Lung (tissue), 12 donors: Measurements from ENCODE around the gene LRRC15. TPM values are rescaled to one million over a fixed set of nuclear protein-coding genes. Genes with fewer than 3 reads are reported as not detected.
A peak's percentile ranks its signal among the peaks of the same experiment; 100 is the strongest.

Source experiments
- ATAC-seq: fragments of 200-7000 bp; cut with Tn5 transposase; one replicate; pipeline ENCODE4 v1.9.1; 2020; ENCODE audit warnings: moderate number of reproducible peaks; ENCODE audit not compliant: insufficient read depth, low FRiP score
- DNase-seq, 3 donors: peaks; one replicate each; pipeline ENCODE4 v3.0.0-alpha.2; 2013 to 2017
- H3K27ac ChIP-seq, 2 donors: one replicate each; pipeline ENCODE4 v1.5.1; 2013; ENCODE audit warnings: mild to moderate bottlenecking in 2 of 2, moderate library complexity in 2 of 2, control low read depth in 1 of 2, inconsistent platforms in 1 of 2, low read depth in 1 of 2, low read length in 1 of 2
- H3K27me3 ChIP-seq, 3 donors: one replicate each; pipeline ENCODE4 v1.5.1; 2013; ENCODE audit warnings: low read length in 2 of 3; ENCODE audit not compliant: control insufficient read depth in 3 of 3, insufficient read depth in 3 of 3
- H3K36me3 ChIP-seq, 4 donors: one replicate each; pipeline ENCODE4 v1.5.1; 2013; ENCODE audit warnings: low read length in 4 of 4, mild to moderate bottlenecking in 1 of 4, moderate library complexity in 1 of 4; ENCODE audit not compliant: control insufficient read depth in 4 of 4, insufficient read depth in 4 of 4
- H3K4me1 ChIP-seq, 5 donors: one replicate each; pipeline ENCODE4 v1.5.1; 2013; ENCODE audit warnings: low read length in 5 of 5, mild to moderate bottlenecking in 2 of 5, moderate library complexity in 1 of 5; ENCODE audit not compliant: control insufficient read depth in 5 of 5, insufficient read depth in 5 of 5
- H3K4me3 ChIP-seq: one replicate; pipeline ENCODE4 v1.5.1; 2013; ENCODE audit warnings: mild to moderate bottlenecking, control low read depth, moderate library complexity
- H3K9ac ChIP-seq, 2 donors: one replicate each; pipeline ENCODE4 v1.5.1; 2013; ENCODE audit warnings: low read length in 2 of 2, control low read depth in 1 of 2; ENCODE audit not compliant: insufficient read depth in 1 of 2
- H3K9me3 ChIP-seq, 4 donors: one replicate each; pipeline ENCODE4 v1.5.1; 2013; ENCODE audit warnings: low read length in 3 of 4, mild to moderate bottlenecking in 1 of 4, moderate library complexity in 1 of 4; ENCODE audit not compliant: control insufficient read depth in 4 of 4, insufficient read depth in 3 of 4
- WGBS, 2 donors: extraction: QIAGEN DNeasy Blood & Tissue Kit; methylation state at CpG; one replicate each; pipeline ENCODE4 v1.1.7; 2013; 5-methylcytosine and 5-hydroxymethylcytosine counted together
- polyA plus RNA-seq, 2 donors: library from polyadenylated mRNA; stranded (reverse); fragments of 200-250 nt; gene quantifications; one replicate each; pipeline ENCODE4 v1.2.1, GENCODE V29; 2013
- total RNA-seq, 2 donors: library from RNA; depleted of rRNA in 1 of 2; stranded (reverse); fragments of >200 nt in 1 of 2; gene quantifications; one replicate each; pipeline ENCODE4 v1.2.1, GENCODE V29; 2014 to 2021
- TF ChIP-seq, protein P1 (sequence below): IDR thresholded peaks from 2 replicates; pipeline ENCODE4 v1.5.1; 2012; ENCODE audit warnings: mild to moderate bottlenecking; ENCODE audit errors: control extremely low read depth, extremely low read depth
- donor health status: control.
- donor health status: control.
- donor health status: Bipolar disorder and iron deficiency.
- donor health status: healthy.
- donor health status: DM: yes; HTN: yes; CAD: no.

LRRC15 gene
- total and polyA plus RNA-seq, 4 donors = 0.06 to 1.2 (median 0.07) TPM

DNA sequence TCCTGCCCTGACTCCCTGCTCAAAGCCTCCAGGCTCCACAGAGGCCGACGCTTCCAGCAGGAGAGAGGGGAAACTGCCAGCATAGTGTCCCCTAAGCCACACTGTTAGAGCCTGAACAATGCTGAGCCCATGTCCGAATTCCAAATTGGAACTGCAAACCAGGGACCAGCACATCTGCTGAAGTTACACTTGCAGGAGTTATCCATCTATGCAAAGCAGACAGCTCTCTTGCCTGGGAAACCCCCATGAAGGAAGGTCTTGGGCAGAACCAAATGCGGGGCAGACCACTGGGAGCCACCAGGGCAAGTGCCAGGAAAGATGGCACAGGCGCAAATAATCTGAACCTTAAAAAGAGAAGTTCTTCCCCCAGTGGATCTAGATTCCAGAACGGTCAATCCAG, 625 bp downstream of the LRRC15 start:
- no peak overlapping the region for H3K4me3 ChIP-seq
- H3K27me3 ChIP-seq = peaks cover 0 to 18% (median 6%) of the 10 kb centered on the region in 3 donors
- H3K36me3 ChIP-seq = no peaks in the 10 kb centered on the region
- no peak for ATAC-seq
- no peak overlapping the region for H3K9ac ChIP-seq
- TF ChIP-seq, protein P1, sequence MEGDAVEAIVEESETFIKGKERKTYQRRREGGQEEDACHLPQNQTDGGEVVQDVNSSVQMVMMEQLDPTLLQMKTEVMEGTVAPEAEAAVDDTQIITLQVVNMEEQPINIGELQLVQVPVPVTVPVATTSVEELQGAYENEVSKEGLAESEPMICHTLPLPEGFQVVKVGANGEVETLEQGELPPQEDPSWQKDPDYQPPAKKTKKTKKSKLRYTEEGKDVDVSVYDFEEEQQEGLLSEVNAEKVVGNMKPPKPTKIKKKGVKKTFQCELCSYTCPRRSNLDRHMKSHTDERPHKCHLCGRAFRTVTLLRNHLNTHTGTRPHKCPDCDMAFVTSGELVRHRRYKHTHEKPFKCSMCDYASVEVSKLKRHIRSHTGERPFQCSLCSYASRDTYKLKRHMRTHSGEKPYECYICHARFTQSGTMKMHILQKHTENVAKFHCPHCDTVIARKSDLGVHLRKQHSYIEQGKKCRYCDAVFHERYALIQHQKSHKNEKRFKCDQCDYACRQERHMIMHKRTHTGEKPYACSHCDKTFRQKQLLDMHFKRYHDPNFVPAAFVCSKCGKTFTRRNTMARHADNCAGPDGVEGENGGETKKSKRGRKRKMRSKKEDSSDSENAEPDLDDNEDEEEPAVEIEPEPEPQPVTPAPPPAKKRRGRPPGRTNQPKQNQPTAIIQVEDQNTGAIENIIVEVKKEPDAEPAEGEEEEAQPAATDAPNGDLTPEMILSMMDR = no peak
- DNase-seq = no peak
- WGBS, 2 donors = 65 to 76% methylated on average over 6 of the region's 6 CpGs
- H3K27ac ChIP-seq = no peak overlapping the region
- H3K9me3 ChIP-seq = no peaks in the 10 kb centered on the region
- H3K4me1 ChIP-seq = peaks cover 0 to 24% (median 5%) of the 10 kb centered on the region in 5 donors

DNA sequence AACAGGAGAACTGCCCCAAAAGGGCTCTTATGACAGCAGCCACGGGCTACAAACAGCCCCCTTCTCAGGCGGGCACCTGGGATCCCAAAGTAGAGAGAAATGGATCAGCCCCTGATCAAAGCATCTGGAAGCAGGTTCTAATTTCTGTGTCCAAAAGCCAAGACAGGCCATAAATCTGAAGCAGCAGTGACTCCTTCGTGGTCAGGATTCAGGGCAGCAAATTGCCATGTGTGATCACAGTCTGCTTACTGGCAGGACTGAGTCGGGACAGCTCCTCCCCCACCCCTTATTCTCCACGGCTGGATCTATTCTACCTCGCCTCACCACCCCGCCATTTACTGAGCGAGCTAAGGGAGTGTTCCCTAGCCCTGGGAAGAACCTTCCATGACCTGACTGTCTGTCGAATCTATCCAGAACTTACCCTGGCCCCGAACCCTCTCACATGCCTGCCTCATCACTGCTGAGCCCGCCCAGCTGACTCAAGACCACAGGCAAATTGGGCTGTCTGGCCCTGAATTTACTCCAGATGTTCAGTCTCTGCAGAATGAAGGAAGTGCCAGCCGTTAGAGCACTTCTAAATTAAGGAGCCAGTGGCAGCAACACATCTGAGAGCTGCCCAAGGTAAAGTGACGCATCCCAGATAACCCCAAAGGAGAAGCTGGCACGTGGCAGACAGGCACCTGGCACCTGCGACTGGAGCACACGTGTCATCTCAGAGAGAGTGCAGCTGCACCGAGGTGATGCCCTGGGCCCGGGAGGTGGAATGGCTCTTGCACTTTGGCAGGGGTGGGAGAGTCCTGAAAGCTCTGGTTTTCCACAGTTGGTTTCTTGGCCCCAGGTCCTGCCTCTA, 1.3 kb downstream of the LRRC15 start:
- DNase-seq (peak; percentile 29 to 47 (median 41)), ATAC-seq (no peak)
- H3K4me3 ChIP-seq = no peak overlapping the region
- H3K27me3 ChIP-seq = peaks cover 0 to 18% (median 6%) of the 10 kb centered on the region in 3 donors
- H3K9me3 ChIP-seq = no peaks in the 10 kb centered on the region
- H3K36me3 ChIP-seq = no peaks in the 10 kb centered on the region
- H3K9ac ChIP-seq = no peak overlapping the region
- no peak overlapping the region for H3K27ac ChIP-seq
- WGBS, 2 donors = 63% methylated on average over 18 of the region's 18 CpGs
- TF ChIP-seq, protein P1 = no peak
- H3K4me1 ChIP-seq = peaks cover 0 to 24% (median 5%) of the 10 kb centered on the region in 5 donors

DNA sequence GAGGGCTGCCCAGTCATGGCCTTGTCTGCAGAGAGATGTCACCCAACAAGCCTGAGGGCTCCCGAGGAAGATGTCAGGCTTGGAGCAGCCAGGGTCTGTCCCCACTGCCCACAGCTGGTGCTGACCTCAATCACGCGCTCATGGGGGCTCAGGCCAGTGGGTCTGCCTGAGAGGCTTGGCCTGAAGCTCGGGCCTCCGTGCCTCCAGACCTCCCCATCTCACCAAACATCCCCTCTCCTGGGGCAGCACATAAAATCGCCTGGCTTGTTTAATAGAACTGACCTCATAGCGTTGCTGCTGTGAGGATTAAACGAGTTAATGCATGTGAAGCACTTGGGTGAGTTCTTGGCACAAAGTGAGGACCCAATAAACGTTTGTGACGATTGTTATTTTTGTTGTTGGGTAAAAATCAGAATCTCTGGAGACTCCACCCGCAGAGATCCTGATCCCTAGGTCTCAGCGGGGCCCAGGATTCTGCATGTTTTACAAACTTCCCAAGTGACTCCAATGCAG, 3.5 kb downstream of the LRRC15 start:
- H3K27ac ChIP-seq = no peak overlapping the region
- no peak overlapping the region for H3K9ac ChIP-seq
- H3K4me1 ChIP-seq = peaks cover 0 to 24% (median 5%) of the 10 kb centered on the region in 5 donors
- H3K4me3 ChIP-seq = no peak overlapping the region
- H3K9me3 ChIP-seq = no peaks in the 10 kb centered on the region
- 81 to 88% methylated on average over 12 of the region's 12 CpGs for WGBS, 2 donors
- ATAC-seq (no peak), DNase-seq (no peak)
- no peaks in the 10 kb centered on the region for H3K36me3 ChIP-seq
- H3K27me3 ChIP-seq = peaks cover 0 to 16% (median 6%) of the 10 kb centered on the region in 3 donors
- TF ChIP-seq, protein P1 = no peak
